Natural killer cell treated with Interleukin-12 subunit alpha and Interleukin-12 subunit beta and Interleukin-15 and Interleukin-18, amount 100 ng/mL, for 72 hours (primary cell): Measurements from ENCODE around the gene PGAP3. TPM values are rescaled to one million over a fixed set of nuclear protein-coding genes. Genes with fewer than 3 reads are reported as not detected.
A peak's percentile ranks its signal among the peaks of the same experiment; 100 is the strongest.
"Not testable (repeated sequence)": the region's sequence is repeated elsewhere in the genome, so short reads cannot be mapped to it uniquely, and the experiment has no call there.

ENCODE experiments used
- ATAC-seq, 2 donors: fragments of 150-1000 bp; cut with Tn5 transposase in 1 of 2; sonication (Bioruptor Pico), chemical (Tn5 transposase) in 1 of 2; 2 replicates each; pipeline ENCODE4 v1.10.0; 2021
- DNase-seq: peaks from one replicate; pipeline ENCODE4 v3.0.0; 2022; ENCODE audit warnings: low spot score
- H3K27ac Mint-ChIP-seq, 2 donors: 1 replicate in 1 of 2; 2 replicates in 1 of 2; pipeline ENCODE4 v1.8.0; 2022; ENCODE audit warnings: mixed read lengths in 2 of 2, mild to moderate bottlenecking in 1 of 2, moderate library complexity in 1 of 2
- H3K27me3 Mint-ChIP-seq, 2 donors: 1 replicate in 1 of 2; 2 replicates in 1 of 2; pipeline ENCODE4 v1.8.0; 2022; ENCODE audit warnings: mixed read lengths in 2 of 2
- H3K36me3 Mint-ChIP-seq: one replicate; pipeline ENCODE4 v1.8.0; 2022; ENCODE audit warnings: mixed read lengths
- H3K4me1 Mint-ChIP-seq, 2 donors: 1 replicate in 1 of 2; 2 replicates in 1 of 2; pipeline ENCODE4 v1.8.0; 2022; ENCODE audit warnings: low read depth in 2 of 2, mixed read lengths in 2 of 2, mild to moderate bottlenecking in 1 of 2
- H3K4me3 Mint-ChIP-seq: one replicate; pipeline ENCODE4 v1.8.0; 2022; ENCODE audit warnings: mixed read lengths
- H3K9me3 Mint-ChIP-seq: 2 replicates; pipeline ENCODE4 v1.8.0; 2022; ENCODE audit warnings: mixed read lengths
- total RNA-seq, 2 donors: library from RNA; stranded (reverse); gene quantifications; one replicate each; pipeline ENCODE4 v1.2.3, GENCODE V29; 2022

PGAP3 gene, protein sequence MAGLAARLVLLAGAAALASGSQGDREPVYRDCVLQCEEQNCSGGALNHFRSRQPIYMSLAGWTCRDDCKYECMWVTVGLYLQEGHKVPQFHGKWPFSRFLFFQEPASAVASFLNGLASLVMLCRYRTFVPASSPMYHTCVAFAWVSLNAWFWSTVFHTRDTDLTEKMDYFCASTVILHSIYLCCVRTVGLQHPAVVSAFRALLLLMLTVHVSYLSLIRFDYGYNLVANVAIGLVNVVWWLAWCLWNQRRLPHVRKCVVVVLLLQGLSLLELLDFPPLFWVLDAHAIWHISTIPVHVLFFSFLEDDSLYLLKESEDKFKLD
- total RNA-seq: 10 to 100 TPM in 1 of 2 donors, 1 to 10 TPM in 1; 8.8 to 13.7 TPM

- peak within 1 kb of the TSS; percentile 92 for H3K4me3 Mint-ChIP-seq
- peak; percentile 98 for ATAC-seq
- peak; percentile 93 for DNase-seq
- peaks cover 3% of the 10 kb centered on the region for H3K9me3 Mint-ChIP-seq
- H3K27me3 Mint-ChIP-seq: no peaks in the 10 kb centered on the region
- peak within 1 kb of the TSS; percentile 86 to 98 for H3K27ac Mint-ChIP-seq
- peaks cover 25 to 34% of the 10 kb centered on the region in 2 donors for H3K4me1 Mint-ChIP-seq
- H3K36me3 Mint-ChIP-seq: no peaks in the 10 kb centered on the region
Measured at GRCh38 chr17:39687546-39688474, at the start of gene PGAP3. TSS of gene PGAP3 (minus strand) at chr17:39688057. CDS start at chr17:39688014, 43 bp downstream.

- Mint-ChIP-seq H3K4me1 (peaks cover 6 to 28% of the 10 kb centered on the region in 2 donors), H3K27ac (no peak overlapping the region), H3K27me3 (peaks cover 7 to 8% of the 10 kb centered on the region in 2 donors), H3K36me3 (no peaks in the 10 kb centered on the region), H3K4me3 (no peak overlapping the region), H3K9me3 (no peaks in the 10 kb centered on the region)
- no peak for ATAC-seq
- DNase-seq: no peak
Measured at GRCh38 chr17:39737206-39737759, 49.4 kb upstream of the PGAP3 start.

GRCh38 chr17:39736319-39737165, 48.7 kb upstream of the PGAP3 start:
- peaks cover 6 to 28% of the 10 kb centered on the region in 2 donors for H3K4me1 Mint-ChIP-seq
- no peaks in the 10 kb centered on the region for H3K36me3 Mint-ChIP-seq
- ATAC-seq (no peak), DNase-seq (no peak)
- no peaks in the 10 kb centered on the region for H3K9me3 Mint-ChIP-seq
- peak overlapping the region in 1 of 2 donors; percentile 37 for H3K27ac Mint-ChIP-seq
- H3K4me3 Mint-ChIP-seq: no peak overlapping the region
- peaks cover 7 to 8% of the 10 kb centered on the region in 2 donors for H3K27me3 Mint-ChIP-seq

GRCh38 chr17:39735882-39736281, 48.0 kb upstream of the PGAP3 start:
- Mint-ChIP-seq H3K4me1 (peaks cover 6 to 24% of the 10 kb centered on the region in 2 donors), H3K36me3 (no peaks in the 10 kb centered on the region), H3K4me3 (no peak overlapping the region), H3K27ac (no peak overlapping the region), H3K27me3 (peaks cover 7 to 8% of the 10 kb centered on the region in 2 donors), H3K9me3 (no peaks in the 10 kb centered on the region)
- no peak for ATAC-seq
- no peak for DNase-seq

- Mint-ChIP-seq H3K4me1 (peaks cover 12 to 18% of the 10 kb centered on the region in 2 donors), H3K36me3 (no peaks in the 10 kb centered on the region), H3K27me3 (peaks cover 0 to 4% of the 10 kb centered on the region in 2 donors), H3K4me3 (peak overlapping the region; percentile 18), H3K9me3 (no peaks in the 10 kb centered on the region), H3K27ac (no peak overlapping the region)
- DNase-seq: no peak
- no peak for ATAC-seq
Measured at GRCh38 chr17:39732586-39732985, 44.7 kb upstream of the PGAP3 start.

DNA sequence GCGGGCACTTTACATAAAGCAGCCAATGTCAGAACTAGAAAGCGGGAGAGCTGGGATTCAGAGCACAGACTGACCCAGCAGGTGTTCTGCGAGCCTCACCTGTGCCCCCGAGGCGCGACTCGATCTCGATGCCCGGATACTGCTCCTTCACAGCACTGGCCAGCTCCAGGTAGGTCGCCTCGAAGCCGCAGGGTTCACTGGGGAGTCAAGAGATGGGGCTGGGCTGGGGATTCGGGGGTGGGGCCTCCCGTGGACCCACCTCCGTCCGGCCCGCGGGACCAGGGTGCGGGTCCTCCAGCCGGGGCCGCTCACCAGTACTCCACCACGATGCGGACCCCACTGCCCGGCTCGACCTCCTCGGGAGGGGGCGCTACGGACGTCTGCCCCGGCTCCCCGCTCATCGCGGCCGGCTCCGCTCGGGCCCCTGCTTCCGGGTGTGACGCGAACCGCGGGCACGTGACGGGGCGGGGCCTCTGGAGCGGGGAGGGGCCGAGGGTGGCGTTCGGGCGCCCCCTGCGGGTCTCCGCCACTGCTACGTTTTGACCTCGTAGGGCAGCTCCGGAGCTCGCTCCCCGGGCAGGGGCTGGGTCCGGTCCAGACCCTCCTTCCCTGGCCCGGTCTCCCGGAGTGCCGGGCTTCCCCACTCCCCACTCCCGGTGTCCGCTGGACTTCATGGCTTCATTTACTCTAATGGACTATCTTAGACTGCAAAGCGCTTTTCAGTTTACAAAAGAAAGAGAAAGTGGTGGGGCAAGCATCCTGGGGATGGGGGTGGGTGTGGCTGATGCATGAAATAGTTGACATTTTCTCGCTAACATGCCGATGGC, 42.5 kb upstream of the PGAP3 start, which contains the start of gene MIEN1:
Gene MIEN1, minus strand, starts transcription at position 438 of the 827 bp plus-strand sequence. Its CDS starts 37 bp downstream, at position 401.
- Mint-ChIP-seq H3K4me1 (peaks cover 12 to 17% of the 10 kb centered on the region in 2 donors), H3K36me3 (no peaks in the 10 kb centered on the region), H3K27ac (peak within 1 kb of the TSS; percentile 79 to 94), H3K4me3 (peak within 1 kb of the TSS; percentile 93), H3K9me3 (no peaks in the 10 kb centered on the region), H3K27me3 (no peaks in the 10 kb centered on the region)
- DNase-seq (peak; percentile 95), ATAC-seq (peak; percentile 97 to 98)

DNA sequence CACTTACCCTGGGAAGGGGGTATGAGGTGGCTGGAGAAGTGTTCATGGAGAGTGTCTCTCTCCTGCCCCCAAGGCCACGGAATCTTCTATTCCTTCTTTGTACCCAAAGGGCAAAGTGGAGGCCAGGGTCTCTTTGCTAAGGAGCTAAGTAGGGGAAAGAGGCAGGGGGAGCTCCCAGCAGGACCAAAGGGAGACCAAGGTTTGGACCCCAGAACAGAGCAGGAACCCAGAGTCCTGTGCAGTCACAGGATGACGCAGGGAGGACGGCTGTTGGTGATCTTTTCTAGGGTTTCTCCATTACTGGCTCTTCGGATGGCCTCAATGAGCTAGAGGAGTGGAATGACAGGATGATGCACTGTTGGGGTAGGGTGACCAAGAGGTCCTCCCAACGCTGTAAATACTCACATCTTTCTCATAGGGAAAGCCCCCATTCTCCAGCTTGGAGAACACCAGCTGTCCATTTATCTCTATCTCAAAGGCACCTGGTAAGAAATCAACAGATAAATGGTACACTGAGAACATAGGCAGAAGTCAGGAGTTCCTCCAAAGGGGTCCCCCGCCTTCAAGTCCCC, 41.5 kb upstream of the PGAP3 start:
- H3K27ac Mint-ChIP-seq: peak overlapping the region; percentile 79 to 94
- no peaks in the 10 kb centered on the region for H3K9me3 Mint-ChIP-seq
- ATAC-seq (no peak), DNase-seq (no peak)
- H3K4me1 Mint-ChIP-seq: peaks cover 12 to 17% of the 10 kb centered on the region in 2 donors
- no peaks in the 10 kb centered on the region for H3K36me3 Mint-ChIP-seq
- peak overlapping the region; percentile 93 for H3K4me3 Mint-ChIP-seq
- no peaks in the 10 kb centered on the region for H3K27me3 Mint-ChIP-seq

DNA sequence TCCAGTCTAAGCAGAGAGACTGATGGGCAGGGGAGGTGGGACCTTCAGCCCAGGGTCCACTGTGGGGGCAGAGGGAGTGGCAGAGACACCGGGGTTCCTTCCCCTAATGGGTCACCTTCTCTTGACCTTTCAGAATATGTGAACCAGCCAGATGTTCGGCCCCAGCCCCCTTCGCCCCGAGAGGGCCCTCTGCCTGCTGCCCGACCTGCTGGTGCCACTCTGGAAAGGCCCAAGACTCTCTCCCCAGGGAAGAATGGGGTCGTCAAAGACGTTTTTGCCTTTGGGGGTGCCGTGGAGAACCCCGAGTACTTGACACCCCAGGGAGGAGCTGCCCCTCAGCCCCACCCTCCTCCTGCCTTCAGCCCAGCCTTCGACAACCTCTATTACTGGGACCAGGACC, 39.7 kb upstream of the PGAP3 start:
- peak overlapping the region in 1 of 2 donors; percentile 80 for H3K27ac Mint-ChIP-seq
- H3K9me3 Mint-ChIP-seq: no peaks in the 10 kb centered on the region
- H3K36me3 Mint-ChIP-seq: no peaks in the 10 kb centered on the region
- no peak for DNase-seq
- H3K27me3 Mint-ChIP-seq: no peaks in the 10 kb centered on the region
- no peak for ATAC-seq
- H3K4me1 Mint-ChIP-seq: peaks cover 12 to 17% of the 10 kb centered on the region in 2 donors
- H3K4me3 Mint-ChIP-seq: no peak overlapping the region

DNA sequence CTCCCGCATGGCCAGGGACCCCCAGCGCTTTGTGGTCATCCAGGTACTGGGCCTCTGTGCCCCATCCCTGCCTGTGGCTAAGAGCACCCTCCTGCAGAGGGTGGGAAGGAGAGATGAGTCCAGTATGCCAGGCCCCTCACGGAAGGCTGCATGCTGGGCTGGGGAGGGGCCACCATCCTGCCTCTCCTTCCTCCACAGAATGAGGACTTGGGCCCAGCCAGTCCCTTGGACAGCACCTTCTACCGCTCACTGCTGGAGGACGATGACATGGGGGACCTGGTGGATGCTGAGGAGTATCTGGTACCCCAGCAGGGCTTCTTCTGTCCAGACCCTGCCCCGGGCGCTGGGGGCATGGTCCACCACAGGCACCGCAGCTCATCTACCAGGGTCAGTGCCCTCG, 38.8 kb upstream of the PGAP3 start:
- Mint-ChIP-seq H3K36me3 (no peaks in the 10 kb centered on the region), H3K4me3 (no peak overlapping the region), H3K4me1 (peaks cover 12 to 17% of the 10 kb centered on the region in 2 donors), H3K27ac (peak overlapping the region; percentile 26 to 80), H3K9me3 (no peaks in the 10 kb centered on the region), H3K27me3 (no peaks in the 10 kb centered on the region)
- ATAC-seq: no peak
- DNase-seq: no peak

GRCh38 chr17:39725923-39726322, 38.1 kb upstream of the PGAP3 start:
- not testable (repeated sequence) for H3K4me3 Mint-ChIP-seq, H3K36me3 Mint-ChIP-seq, ATAC-seq, H3K27me3 Mint-ChIP-seq, H3K9me3 Mint-ChIP-seq, DNase-seq
- Mint-ChIP-seq H3K4me1 (peaks cover 12 to 17% of the 10 kb centered on the region in 2 donors), H3K27ac (peak overlapping the region; percentile 26 to 68)

DNA sequence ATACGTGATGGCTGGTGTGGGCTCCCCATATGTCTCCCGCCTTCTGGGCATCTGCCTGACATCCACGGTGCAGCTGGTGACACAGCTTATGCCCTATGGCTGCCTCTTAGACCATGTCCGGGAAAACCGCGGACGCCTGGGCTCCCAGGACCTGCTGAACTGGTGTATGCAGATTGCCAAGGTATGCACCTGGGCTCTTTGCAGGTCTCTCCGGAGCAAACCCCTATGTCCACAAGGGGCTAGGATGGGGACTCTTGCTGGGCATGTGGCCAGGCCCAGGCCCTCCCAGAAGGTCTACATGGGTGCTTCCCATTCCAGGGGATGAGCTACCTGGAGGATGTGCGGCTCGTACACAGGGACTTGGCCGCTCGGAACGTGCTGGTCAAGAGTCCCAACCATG, 36.9 kb upstream of the PGAP3 start:
- Mint-ChIP-seq H3K4me3 (no peak overlapping the region), H3K4me1 (peaks cover 13 to 19% of the 10 kb centered on the region in 2 donors), H3K27ac (no peak overlapping the region), H3K9me3 (no peaks in the 10 kb centered on the region), H3K27me3 (no peaks in the 10 kb centered on the region), H3K36me3 (no peaks in the 10 kb centered on the region)
- DNase-seq (no peak), ATAC-seq (no peak)
